Psoas muscle (tissue), 8 donors: Measurements from ENCODE around the gene IGSF21. TPM values are rescaled to one million over a fixed set of nuclear protein-coding genes. Genes with fewer than 3 reads are reported as not detected.

Source experiments
- ATAC-seq, 4 donors: fragments of 200-7000 bp; cut with Tn5 transposase; one replicate each; pipeline ENCODE4 v1.9.1; 2020; ENCODE audit warnings: moderate library complexity in 3 of 4, mild to moderate bottlenecking in 2 of 4
- DNase-seq, 2 donors: peaks; one replicate each; pipeline ENCODE4 v3.0.0-alpha.2; 2020
- H3K27ac ChIP-seq: fragments of 200-600 bp; one replicate; pipeline ENCODE4 v1.8.0; 2022
- H3K27me3 ChIP-seq, 3 donors: fragments of 200-600 bp in 1 of 3; one replicate each; pipeline versions ENCODE4 v1.6.1 to v1.8.0; 2013 to 2022; ENCODE audit warnings: low read length in 2 of 3, mild to moderate bottlenecking in 2 of 3, moderate library complexity in 1 of 3; ENCODE audit not compliant: insufficient read depth in 3 of 3
- H3K36me3 ChIP-seq, 2 donors: fragments of 200-600 bp in 1 of 2; one replicate each; pipeline versions ENCODE4 v1.6.1 to v1.8.0; 2013 to 2022; ENCODE audit warnings: low read depth in 1 of 2, mild to moderate bottlenecking in 1 of 2, moderate library complexity in 1 of 2; ENCODE audit not compliant: insufficient read depth in 1 of 2
- H3K4me1 ChIP-seq: fragments of 200-600 bp; one replicate; pipeline ENCODE4 v1.8.0; 2022
- H3K4me3 ChIP-seq: fragments of 200-600 bp; one replicate; pipeline ENCODE4 v1.8.0; 2022; ENCODE audit warnings: mild to moderate bottlenecking
- H3K9me3 ChIP-seq: fragments of 200-600 bp; one replicate; pipeline ENCODE4 v1.8.0; 2022
- WGBS, 3 donors: extraction: QIAGEN DNeasy Blood & Tissue Kit; methylation state at CpG; one replicate each; pipeline versions ENCODE4 v1.1.6 to v1.1.7; 2013; 5-methylcytosine and 5-hydroxymethylcytosine counted together
- intact Hi-C, 2 donors: fragments of 100-400 bp; cut with DNase I; formaldehyde crosslinking; loops; one replicate each; pipeline versions ENCODE4 v1.11.0 to v1.14.2; 2022
- polyA plus RNA-seq, 3 donors: library from polyadenylated mRNA; stranded (reverse); fragments of 200-250 nt; gene quantifications; one replicate each; pipeline ENCODE4 v1.2.3, GENCODE V29; 2013
- total RNA-seq, 4 donors: library from RNA; stranded (reverse); fragmentation: NEBNext Ultra II Directional in 2 of 4; extraction: Animal tissue kit (Norgen Biotek cat#: 25700) in 2 of 4; gene quantifications; one replicate each; pipeline versions ENCODE4 v1.2.1 to v1.2.4, GENCODE V29; 2021 to 2023
- TF ChIP-seq, protein P1 (sequence below): fragments of 200-600 bp; IDR thresholded peaks from one replicate; pipeline ENCODE4 v1.8.0; 2022; ENCODE audit warnings: antibody characterized with exemption
- donor health status: healthy with polysubstance abuse.
- donor health status: DM: no; HTN: no; CAD: no; lungs with moderate emphysema.
- donor health status: Bipolar disorder and iron deficiency.
- donor health status: healthy.
- donor health status: DM: yes; HTN: yes; CAD: no.
- donor health status: DM: no; HTN: no; CAD: no.
- donor health status: DM: no; HTN: no; CAD: no.
- donor health status: DM: yes; HTN: yes; CAD: no.

IGSF21 gene
- total and polyA plus RNA-seq, 7 donors: 0.10 to 0.88 (median 0.42) TPM

GRCh38 chr1:18239671-18240070, 132.1 kb downstream of the IGSF21 start:
- H3K4me3 ChIP-seq: no peak overlapping the region
- intact Hi-C loops: no loop called here
- WGBS, 3 donors: 75 to 81% (median 76%) methylated on average over 4 of the region's 4 CpGs
- no peak for DNase-seq
- ATAC-seq: no peak
- peaks cover 0 to 31% (median 5%) of the 10 kb centered on the region in 3 donors for H3K27me3 ChIP-seq
- H3K27ac ChIP-seq: no peak overlapping the region
- H3K9me3 ChIP-seq: no peaks in the 10 kb centered on the region
- no peaks in the 10 kb centered on the region for H3K4me1 ChIP-seq
- no peaks in the 10 kb centered on the region for H3K36me3 ChIP-seq
- TF ChIP-seq, protein P1, sequence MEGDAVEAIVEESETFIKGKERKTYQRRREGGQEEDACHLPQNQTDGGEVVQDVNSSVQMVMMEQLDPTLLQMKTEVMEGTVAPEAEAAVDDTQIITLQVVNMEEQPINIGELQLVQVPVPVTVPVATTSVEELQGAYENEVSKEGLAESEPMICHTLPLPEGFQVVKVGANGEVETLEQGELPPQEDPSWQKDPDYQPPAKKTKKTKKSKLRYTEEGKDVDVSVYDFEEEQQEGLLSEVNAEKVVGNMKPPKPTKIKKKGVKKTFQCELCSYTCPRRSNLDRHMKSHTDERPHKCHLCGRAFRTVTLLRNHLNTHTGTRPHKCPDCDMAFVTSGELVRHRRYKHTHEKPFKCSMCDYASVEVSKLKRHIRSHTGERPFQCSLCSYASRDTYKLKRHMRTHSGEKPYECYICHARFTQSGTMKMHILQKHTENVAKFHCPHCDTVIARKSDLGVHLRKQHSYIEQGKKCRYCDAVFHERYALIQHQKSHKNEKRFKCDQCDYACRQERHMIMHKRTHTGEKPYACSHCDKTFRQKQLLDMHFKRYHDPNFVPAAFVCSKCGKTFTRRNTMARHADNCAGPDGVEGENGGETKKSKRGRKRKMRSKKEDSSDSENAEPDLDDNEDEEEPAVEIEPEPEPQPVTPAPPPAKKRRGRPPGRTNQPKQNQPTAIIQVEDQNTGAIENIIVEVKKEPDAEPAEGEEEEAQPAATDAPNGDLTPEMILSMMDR: no peak

GRCh38 chr1:18240906-18241305, 133.3 kb downstream of the IGSF21 start:
- H3K27me3 ChIP-seq: peaks cover 0 to 31% (median 5%) of the 10 kb centered on the region in 3 donors
- H3K36me3 ChIP-seq: no peaks in the 10 kb centered on the region
- no peak overlapping the region for H3K27ac ChIP-seq
- ATAC-seq: no peak
- WGBS, 3 donors: 4 to 20% (median 13%) methylated on average over 1 of the region's 1 CpG
- TF ChIP-seq, protein P1: no peak
- no peaks in the 10 kb centered on the region for H3K4me1 ChIP-seq
- intact Hi-C loops: no loop called here
- DNase-seq: no peak
- H3K4me3 ChIP-seq: no peak overlapping the region
- no peaks in the 10 kb centered on the region for H3K9me3 ChIP-seq

DNA sequence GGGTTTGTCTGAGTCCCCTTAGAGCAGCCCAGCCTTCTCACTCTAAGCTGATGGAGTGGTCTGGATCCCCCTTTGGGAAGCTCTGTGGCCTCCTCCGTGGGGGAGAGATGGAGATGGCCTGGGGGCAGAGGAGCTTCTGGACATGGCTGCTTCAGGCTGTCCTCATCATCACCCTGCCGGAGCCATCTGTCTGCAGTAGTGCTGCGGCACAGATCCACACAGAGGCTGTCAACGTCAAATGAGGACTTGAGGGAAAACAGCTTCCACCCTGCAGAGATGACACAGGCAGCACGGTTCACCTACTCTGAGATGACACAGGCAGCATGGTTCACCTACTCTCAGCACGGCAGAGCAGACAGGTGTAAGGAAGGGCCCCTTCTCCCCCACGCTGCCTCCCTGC, 134.3 kb downstream of the IGSF21 start:
- H3K4me1 ChIP-seq: no peaks in the 10 kb centered on the region
- intact Hi-C loops: no loop called here
- no peak for ATAC-seq
- H3K9me3 ChIP-seq: no peaks in the 10 kb centered on the region
- H3K4me3 ChIP-seq: no peak overlapping the region
- TF ChIP-seq, protein P1: no peak
- H3K27me3 ChIP-seq: peaks cover 0 to 31% (median 7%) of the 10 kb centered on the region in 3 donors
- H3K36me3 ChIP-seq: no peaks in the 10 kb centered on the region
- no peak for DNase-seq
- no peak overlapping the region for H3K27ac ChIP-seq
- 55 to 63% (median 59%) methylated on average over 7 of the region's 7 CpGs for WGBS, 3 donors

- intact Hi-C loops: no loop called here
- Histone ChIP-seq H3K36me3 (no peaks in the 10 kb centered on the region), H3K27me3 (peaks cover 0 to 31% (median 6%) of the 10 kb centered on the region in 3 donors), H3K4me1 (no peaks in the 10 kb centered on the region), H3K9me3 (no peaks in the 10 kb centered on the region), H3K27ac (no peak overlapping the region), H3K4me3 (no peak overlapping the region)
- TF ChIP-seq, protein P1: no peak
- WGBS, 3 donors: 67 to 70% (median 69%) methylated on average over 10 of the region's 10 CpGs
- ATAC-seq (no peak), DNase-seq (no peak)
Observed at GRCh38 chr1:18243503-18244175, 136.0 kb downstream of the IGSF21 start.

DNA sequence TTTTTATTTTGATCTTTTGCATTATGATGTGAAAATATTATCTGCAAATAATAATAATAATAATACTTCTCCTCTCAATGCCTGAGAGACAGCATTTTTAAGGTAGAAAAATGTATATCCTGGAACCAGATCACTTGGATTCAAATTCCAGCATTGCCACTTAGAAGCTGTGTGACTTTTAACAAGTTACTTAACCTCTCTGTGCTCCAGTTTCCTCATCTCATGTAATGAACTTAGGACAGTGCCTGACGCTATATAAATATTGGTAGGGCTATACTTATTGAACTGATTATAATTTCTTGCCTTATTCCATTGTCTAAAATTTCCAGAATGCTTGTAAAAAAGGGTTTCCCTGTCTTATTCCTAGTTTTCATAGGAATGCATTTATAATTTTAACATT, 137.2 kb downstream of the IGSF21 start:
- Histone ChIP-seq H3K27ac (no peak overlapping the region), H3K4me1 (no peaks in the 10 kb centered on the region), H3K36me3 (no peaks in the 10 kb centered on the region), H3K27me3 (peaks cover 0 to 29% (median 8%) of the 10 kb centered on the region in 3 donors), H3K9me3 (no peaks in the 10 kb centered on the region), H3K4me3 (no peak overlapping the region)
- 59 to 71% (median 69%) methylated on average over 1 of the region's 1 CpG for WGBS, 3 donors
- ATAC-seq (no peak), DNase-seq (no peak)
- intact Hi-C loops: no loop called here
- TF ChIP-seq, protein P1: no peak
